RWPE2 (cell line): ENCODE measurements around the gene DZIP1.

Experiments used
- ATAC-seq: fragments of 200-7000 bp; cut with Tn5 transposase; 3 replicates; pipeline ENCODE4 v1.9.1; 2021; ENCODE audit warnings: low read depth
- DNase-seq: peaks from one replicate; pipeline ENCODE4 v3.0.0-alpha.2; 2020; ENCODE audit warnings: low spot score
- H3K27ac ChIP-seq: fragments of 450-650 bp; 2 replicates; pipeline ENCODE4 v1.5.1; 2017; ENCODE audit warnings: mild to moderate bottlenecking; ENCODE audit not compliant: poor library complexity, severe bottlenecking
- H3K27me3 ChIP-seq: fragments of 250-450 bp; sonication (Bioruptor Pico); 2 replicates; pipeline ENCODE4 v1.5.1; 2021; ENCODE audit warnings: mild to moderate bottlenecking, moderate library complexity; ENCODE audit not compliant: insufficient read depth, poor library complexity, severe bottlenecking
- H3K36me3 ChIP-seq: fragments of 250-450 bp; sonication (Bioruptor Pico); 2 replicates; pipeline ENCODE4 v1.5.1; 2020; ENCODE audit warnings: low read depth, mild to moderate bottlenecking, moderate library complexity
- H3K4me1 ChIP-seq: fragments of 250-450 bp; sonication (Bioruptor Pico); 2 replicates; pipeline ENCODE4 v1.5.1; 2021; ENCODE audit warnings: mild to moderate bottlenecking, moderate library complexity; ENCODE audit not compliant: insufficient read depth, poor library complexity, severe bottlenecking
- H3K4me3 ChIP-seq: fragments of 250-450 bp; sonication (Bioruptor Pico); 2 replicates; pipeline ENCODE4 v1.5.1; 2021; ENCODE audit warnings: mild to moderate bottlenecking, moderate library complexity; ENCODE audit not compliant: severe bottlenecking
- H3K9me3 ChIP-seq: fragments of 250-450 bp; sonication (Bioruptor Pico); 2 replicates; pipeline ENCODE4 v1.5.1; 2021; ENCODE audit warnings: mild to moderate bottlenecking, moderate library complexity; ENCODE audit not compliant: severe bottlenecking
- TF ChIP-seq, protein P1 (sequence below): fragments of 450-650 bp; IDR thresholded peaks from one replicate; pipeline ENCODE4 v1.5.1; 2017; ENCODE audit warnings: mild to moderate bottlenecking, moderate library complexity; ENCODE audit not compliant: poor library complexity, severe bottlenecking

DZIP1 gene

GRCh38 chr13:95620030-95620824, 24.3 kb downstream of the DZIP1 start:
- DNase-seq: no peak
- no peak overlapping the region for H3K27ac ChIP-seq
- ATAC-seq: no peak
- no peak overlapping the region for H3K4me3 ChIP-seq
- no peaks in the 10 kb centered on the region for H3K4me1 ChIP-seq
- TF ChIP-seq, protein P1, sequence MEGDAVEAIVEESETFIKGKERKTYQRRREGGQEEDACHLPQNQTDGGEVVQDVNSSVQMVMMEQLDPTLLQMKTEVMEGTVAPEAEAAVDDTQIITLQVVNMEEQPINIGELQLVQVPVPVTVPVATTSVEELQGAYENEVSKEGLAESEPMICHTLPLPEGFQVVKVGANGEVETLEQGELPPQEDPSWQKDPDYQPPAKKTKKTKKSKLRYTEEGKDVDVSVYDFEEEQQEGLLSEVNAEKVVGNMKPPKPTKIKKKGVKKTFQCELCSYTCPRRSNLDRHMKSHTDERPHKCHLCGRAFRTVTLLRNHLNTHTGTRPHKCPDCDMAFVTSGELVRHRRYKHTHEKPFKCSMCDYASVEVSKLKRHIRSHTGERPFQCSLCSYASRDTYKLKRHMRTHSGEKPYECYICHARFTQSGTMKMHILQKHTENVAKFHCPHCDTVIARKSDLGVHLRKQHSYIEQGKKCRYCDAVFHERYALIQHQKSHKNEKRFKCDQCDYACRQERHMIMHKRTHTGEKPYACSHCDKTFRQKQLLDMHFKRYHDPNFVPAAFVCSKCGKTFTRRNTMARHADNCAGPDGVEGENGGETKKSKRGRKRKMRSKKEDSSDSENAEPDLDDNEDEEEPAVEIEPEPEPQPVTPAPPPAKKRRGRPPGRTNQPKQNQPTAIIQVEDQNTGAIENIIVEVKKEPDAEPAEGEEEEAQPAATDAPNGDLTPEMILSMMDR: no peak
- peaks cover 80% of the 10 kb centered on the region for H3K36me3 ChIP-seq
- no peaks in the 10 kb centered on the region for H3K27me3 ChIP-seq
- no peaks in the 10 kb centered on the region for H3K9me3 ChIP-seq

DNA sequence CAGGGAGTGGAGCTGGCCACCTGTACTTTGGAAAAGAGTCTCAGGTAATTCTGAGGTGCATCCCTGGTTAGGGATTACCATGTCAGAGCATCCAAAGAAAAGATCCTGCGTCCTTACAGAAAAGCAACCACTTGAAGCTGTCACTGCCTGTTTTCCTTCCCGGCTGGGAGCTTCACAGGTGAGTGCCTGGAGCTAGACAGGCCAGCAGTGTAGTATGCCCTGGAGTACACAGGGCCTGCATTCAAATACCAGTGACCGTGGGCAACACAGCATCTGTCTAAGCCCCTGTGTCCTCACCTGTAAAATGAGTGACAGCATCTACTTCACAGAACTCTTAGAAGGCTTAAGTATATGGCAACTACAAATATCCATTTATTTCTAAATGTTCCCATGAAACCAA, 29.0 kb downstream of the DZIP1 start:
- ATAC-seq: no peak
- Histone ChIP-seq H3K27me3 (no peaks in the 10 kb centered on the region), H3K4me3 (no peak overlapping the region), H3K4me1 (no peaks in the 10 kb centered on the region), H3K36me3 (peaks cover 60% of the 10 kb centered on the region), H3K9me3 (no peaks in the 10 kb centered on the region), H3K27ac (no peak overlapping the region)
- no peak for DNase-seq
- TF ChIP-seq, protein P1: no peak

- Histone ChIP-seq H3K36me3 (peaks cover 55% of the 10 kb centered on the region), H3K4me3 (no peak overlapping the region), H3K27ac (no peak overlapping the region), H3K9me3 (no peaks in the 10 kb centered on the region), H3K4me1 (no peaks in the 10 kb centered on the region), H3K27me3 (no peaks in the 10 kb centered on the region)
- DNase-seq (no peak), ATAC-seq (no peak)
- TF ChIP-seq, protein P1: no peak
Measured at GRCh38 chr13:95614641-95615245, 29.8 kb downstream of the DZIP1 start.

- TF ChIP-seq, protein P1: no peak
- Histone ChIP-seq H3K4me3 (no peak overlapping the region), H3K27ac (no peak overlapping the region), H3K36me3 (peaks cover 53% of the 10 kb centered on the region), H3K4me1 (peaks cover 15% of the 10 kb centered on the region), H3K9me3 (no peaks in the 10 kb centered on the region), H3K27me3 (no peaks in the 10 kb centered on the region)
- ATAC-seq: no peak
- no peak for DNase-seq
Measured at GRCh38 chr13:95608640-95609323, 35.7 kb downstream of the DZIP1 start.
